A673 (cell line): ENCODE measurements around the gene PDGFC.

Experiments
- CTCF ChIP-seq: fragments of 300-800, 200-600 bp; sonication (generic); conservative IDR thresholded peaks from 2 replicates; pipeline ENCODE4 v1.5.1; 2017; ENCODE audit warnings: low read depth, mild to moderate bottlenecking, antibody characterized with exemption, low read length, moderate library complexity, mixed read lengths
- EZH2 ChIP-seq: fragments of 200-600 bp; sonication (generic); IDR thresholded peaks from 2 replicates; pipeline ENCODE4 v1.6.1; 2017; ENCODE audit warnings: borderline replicate concordance, low read depth, mild to moderate bottlenecking, mixed read lengths, antibody characterized with exemption, low read length; ENCODE audit not compliant: poor library complexity, severe bottlenecking

- TF ChIP-seq EZH2, result no peak
- no peak for TF ChIP-seq CTCF
These were observed 65.3 kb downstream of the PDGFC start for GRCh38 chr4:156906325-156906724.
